ENCODE data around the gene EGR2. TPM values are rescaled to one million over a fixed set of nuclear protein-coding genes. Genes with fewer than 3 reads are reported as not detected.

EGR2 gene
- total RNA-seq, 1 donor from 2014 or later = 16.9 TPM

DNA sequence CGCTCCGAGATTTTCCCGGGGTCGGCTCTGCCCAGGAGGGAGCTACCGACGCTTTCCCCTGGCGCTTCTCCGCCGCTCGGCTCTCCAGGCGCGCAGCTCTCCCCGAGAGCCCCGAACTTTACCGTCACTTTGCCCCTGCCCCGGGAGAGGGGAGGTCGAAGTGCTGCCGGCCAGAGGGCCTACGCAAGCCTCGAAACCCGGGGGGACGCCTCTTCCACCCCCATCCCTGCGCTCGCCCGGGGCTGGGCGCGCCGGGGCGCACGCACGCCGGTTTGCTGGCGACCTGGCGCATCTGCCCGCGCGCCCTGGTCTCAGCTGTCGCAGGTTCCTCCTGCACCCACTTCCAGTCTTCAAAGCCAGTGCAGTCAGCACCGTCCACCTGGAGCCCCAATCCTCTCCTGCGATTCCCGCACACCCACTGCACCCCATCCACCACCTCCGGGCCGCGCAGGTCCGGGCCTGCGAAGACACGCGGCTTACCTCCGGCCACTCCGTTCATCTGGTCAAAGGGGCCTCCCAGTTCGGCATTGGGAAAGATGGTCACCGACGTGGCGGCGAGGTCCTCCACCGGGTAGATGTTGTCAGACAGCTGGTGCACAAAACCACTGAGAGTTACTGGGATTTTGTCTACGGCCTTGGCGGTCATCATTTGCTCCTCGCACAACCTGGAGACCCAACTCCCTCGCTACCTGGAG lies 638 bp downstream of the EGR2 start:
- TF ChIP-seq, protein P1, sequence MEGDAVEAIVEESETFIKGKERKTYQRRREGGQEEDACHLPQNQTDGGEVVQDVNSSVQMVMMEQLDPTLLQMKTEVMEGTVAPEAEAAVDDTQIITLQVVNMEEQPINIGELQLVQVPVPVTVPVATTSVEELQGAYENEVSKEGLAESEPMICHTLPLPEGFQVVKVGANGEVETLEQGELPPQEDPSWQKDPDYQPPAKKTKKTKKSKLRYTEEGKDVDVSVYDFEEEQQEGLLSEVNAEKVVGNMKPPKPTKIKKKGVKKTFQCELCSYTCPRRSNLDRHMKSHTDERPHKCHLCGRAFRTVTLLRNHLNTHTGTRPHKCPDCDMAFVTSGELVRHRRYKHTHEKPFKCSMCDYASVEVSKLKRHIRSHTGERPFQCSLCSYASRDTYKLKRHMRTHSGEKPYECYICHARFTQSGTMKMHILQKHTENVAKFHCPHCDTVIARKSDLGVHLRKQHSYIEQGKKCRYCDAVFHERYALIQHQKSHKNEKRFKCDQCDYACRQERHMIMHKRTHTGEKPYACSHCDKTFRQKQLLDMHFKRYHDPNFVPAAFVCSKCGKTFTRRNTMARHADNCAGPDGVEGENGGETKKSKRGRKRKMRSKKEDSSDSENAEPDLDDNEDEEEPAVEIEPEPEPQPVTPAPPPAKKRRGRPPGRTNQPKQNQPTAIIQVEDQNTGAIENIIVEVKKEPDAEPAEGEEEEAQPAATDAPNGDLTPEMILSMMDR (IDR thresholded peaks at IDR 0.05; ENCODE audit: unreplicated experiment) = no peak
- H3K27me3 Mint-ChIP-seq (ENCODE audit: low read depth) = peaks cover 91% of the 10 kb centered on the region
- DNase-seq (ENCODE audit: low spot score in 2 of 2, unreplicated experiment in 2 of 2) = peak in 1 of 2 experiments; percentile 45
- no peaks in the 10 kb centered on the region for H3K9me3 Mint-ChIP-seq
- peaks cover 33% of the 10 kb centered on the region for H3K4me1 Mint-ChIP-seq
- H3K36me3 Mint-ChIP-seq = peaks cover 2% of the 10 kb centered on the region
- H3K27ac Mint-ChIP-seq = peak overlapping the region; percentile 95
- H3K4me3 Mint-ChIP-seq = peak overlapping the region; percentile 85

DNA sequence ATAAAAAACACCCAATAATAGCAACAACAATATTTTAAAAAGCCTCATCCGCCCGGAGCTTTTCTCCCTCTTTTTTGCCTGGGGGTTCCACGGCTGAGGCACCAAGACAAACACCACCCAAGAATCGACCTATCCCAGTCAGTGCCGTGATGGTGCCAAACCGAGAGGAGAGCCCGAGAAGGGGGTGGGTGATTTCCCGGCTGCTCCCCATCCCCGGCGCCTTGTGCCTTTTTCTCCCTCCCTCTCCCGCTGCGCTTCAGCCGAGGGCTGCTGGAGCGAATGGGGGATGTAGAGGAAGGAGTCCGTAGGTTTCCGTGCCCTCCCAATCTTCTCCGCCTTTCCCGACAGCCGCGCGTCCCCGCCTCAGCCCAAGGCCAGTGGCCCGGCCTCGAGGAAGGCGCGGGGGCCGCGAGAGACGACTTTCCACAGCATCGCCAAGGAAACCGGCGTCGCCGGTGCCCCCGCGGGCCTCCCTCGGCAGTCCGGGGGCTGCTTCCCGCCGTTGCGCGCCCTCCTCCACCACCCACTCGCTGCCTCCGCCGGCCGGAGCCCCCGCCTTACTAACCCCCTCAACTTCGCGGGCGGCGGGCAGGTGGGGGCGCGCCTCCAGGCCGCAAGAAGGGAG lies 1.3 kb downstream of the EGR2 start:
- TF ChIP-seq, protein P1 (IDR thresholded peaks at IDR 0.05; ENCODE audit: unreplicated experiment) = no peak
- peak in 1 of 2 experiments; percentile 46 for DNase-seq (ENCODE audit: low spot score in 2 of 2, unreplicated experiment in 2 of 2)
- H3K4me1 Mint-ChIP-seq = peaks cover 33% of the 10 kb centered on the region
- H3K9me3 Mint-ChIP-seq = no peaks in the 10 kb centered on the region
- peaks cover 2% of the 10 kb centered on the region for H3K36me3 Mint-ChIP-seq
- peaks cover 85% of the 10 kb centered on the region for H3K27me3 Mint-ChIP-seq (ENCODE audit: low read depth)
- H3K27ac Mint-ChIP-seq = no peak overlapping the region
- peak overlapping the region; percentile 85 for H3K4me3 Mint-ChIP-seq

DNA sequence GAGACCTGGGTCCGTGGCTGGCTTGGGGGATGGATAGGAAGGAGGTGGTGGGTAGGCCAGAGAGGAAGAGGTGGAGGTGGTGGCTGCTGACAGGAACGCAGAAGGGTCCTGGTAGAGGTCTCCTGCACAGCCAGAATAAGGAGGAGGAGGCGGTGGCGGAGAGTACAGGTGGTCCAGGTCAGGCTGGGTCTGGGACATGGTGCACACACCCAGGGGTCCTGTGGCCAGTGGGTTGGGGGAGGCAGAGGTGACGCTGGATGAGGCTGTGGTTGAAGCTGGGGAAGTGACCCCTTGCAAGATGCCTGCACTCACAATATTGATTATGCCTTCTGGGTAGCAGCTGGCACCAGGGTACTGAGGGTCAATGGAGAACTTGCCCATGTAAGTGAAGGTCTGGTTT lies 2.2 kb downstream of the EGR2 start:
- H3K4me1 Mint-ChIP-seq = peaks cover 31% of the 10 kb centered on the region
- H3K9me3 Mint-ChIP-seq = no peaks in the 10 kb centered on the region
- peak overlapping the region; percentile 85 for H3K4me3 Mint-ChIP-seq
- no peak overlapping the region for H3K27ac Mint-ChIP-seq
- H3K36me3 Mint-ChIP-seq = peaks cover 2% of the 10 kb centered on the region
- TF ChIP-seq, protein P1 (IDR thresholded peaks at IDR 0.05; ENCODE audit: unreplicated experiment) = no peak
- H3K27me3 Mint-ChIP-seq (ENCODE audit: low read depth) = peaks cover 76% of the 10 kb centered on the region
- DNase-seq (ENCODE audit: low spot score in 2 of 2, unreplicated experiment in 2 of 2) = no peak

DNA sequence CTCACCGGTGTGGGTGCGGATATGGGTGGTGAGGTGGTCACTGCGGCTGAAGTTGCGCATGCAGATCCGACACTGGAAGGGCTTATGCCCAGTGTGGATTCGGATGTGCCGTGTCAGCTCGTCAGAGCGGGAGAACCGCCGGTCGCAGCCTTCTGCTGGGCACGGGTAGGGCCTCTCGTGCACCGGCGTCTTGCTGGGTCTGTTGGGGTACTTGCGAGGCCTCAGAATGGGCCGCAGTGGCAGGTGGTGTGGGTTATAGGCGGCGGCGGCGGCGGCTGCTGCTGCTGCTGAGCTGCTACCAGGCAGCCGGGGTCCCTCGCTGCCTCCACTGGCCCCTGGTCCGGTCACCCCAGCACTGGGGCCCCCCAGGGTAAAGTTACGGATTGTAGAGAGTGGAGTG lies 2.7 kb downstream of the EGR2 start:
- Mint-ChIP-seq H3K4me3 (peak overlapping the region; percentile 85), H3K27me3 (ENCODE audit: low read depth) (peaks cover 72% of the 10 kb centered on the region), H3K4me1 (peaks cover 31% of the 10 kb centered on the region), H3K36me3 (peaks cover 2% of the 10 kb centered on the region), H3K27ac (no peak overlapping the region), H3K9me3 (no peaks in the 10 kb centered on the region)
- TF ChIP-seq, protein P1 (IDR thresholded peaks at IDR 0.05; ENCODE audit: unreplicated experiment) = no peak
- DNase-seq (ENCODE audit: low spot score in 2 of 2, unreplicated experiment in 2 of 2) = no peak

DNA sequence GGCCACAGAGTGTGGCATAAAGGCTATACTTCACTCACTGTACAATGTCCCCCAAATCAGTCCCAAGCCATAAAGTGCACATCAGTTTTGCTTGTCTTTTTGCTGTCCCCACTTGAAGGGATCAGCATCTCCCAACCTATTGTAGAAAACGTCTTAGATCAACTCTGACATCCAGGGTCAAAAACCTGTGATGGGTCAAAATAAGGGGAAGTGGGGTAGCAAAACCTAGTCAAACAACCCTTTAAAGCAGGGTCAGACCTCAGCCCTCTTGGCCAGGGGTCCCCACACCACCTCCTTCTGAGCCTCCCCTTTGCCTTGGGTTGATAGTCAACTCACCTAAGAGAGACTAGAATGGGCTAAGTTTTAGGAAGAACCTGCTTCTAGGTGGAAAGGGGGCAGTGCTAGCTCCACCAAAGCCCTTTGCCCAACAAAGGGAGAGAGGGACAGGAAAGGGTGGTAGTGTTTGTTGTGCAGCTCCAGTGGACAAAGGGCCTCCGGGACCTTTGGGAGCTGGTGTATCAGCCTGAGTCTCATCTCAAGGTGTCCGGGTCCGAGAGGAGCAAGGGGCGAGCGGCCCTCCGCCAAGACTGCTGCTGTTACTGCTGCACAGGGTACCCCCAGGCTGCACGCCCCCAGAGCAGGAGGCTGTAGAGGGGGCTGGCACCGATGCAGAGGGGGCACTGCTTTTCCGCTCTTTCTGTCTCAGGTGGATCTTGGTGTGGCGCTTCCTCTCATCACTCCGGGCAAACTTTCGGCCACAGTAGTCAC lies 3.3 kb downstream of the EGR2 start:
- TF ChIP-seq, protein P1 (IDR thresholded peaks at IDR 0.05; ENCODE audit: unreplicated experiment) = no peak
- Mint-ChIP-seq H3K27ac (no peak overlapping the region), H3K9me3 (no peaks in the 10 kb centered on the region), H3K4me3 (no peak overlapping the region), H3K36me3 (peaks cover 2% of the 10 kb centered on the region), H3K4me1 (peaks cover 32% of the 10 kb centered on the region), H3K27me3 (ENCODE audit: low read depth) (peaks cover 66% of the 10 kb centered on the region)
- no peak for DNase-seq (ENCODE audit: low spot score in 2 of 2, unreplicated experiment in 2 of 2)
